ENCODE results near the gene PREPL. TPM values are rescaled to one million over a fixed set of nuclear protein-coding genes. Genes with fewer than 3 reads are reported as not detected.

The PREPL gene
- total RNA-seq, 2 experiments from 2014 or later = 30.0 to 31.4 TPM

DNA sequence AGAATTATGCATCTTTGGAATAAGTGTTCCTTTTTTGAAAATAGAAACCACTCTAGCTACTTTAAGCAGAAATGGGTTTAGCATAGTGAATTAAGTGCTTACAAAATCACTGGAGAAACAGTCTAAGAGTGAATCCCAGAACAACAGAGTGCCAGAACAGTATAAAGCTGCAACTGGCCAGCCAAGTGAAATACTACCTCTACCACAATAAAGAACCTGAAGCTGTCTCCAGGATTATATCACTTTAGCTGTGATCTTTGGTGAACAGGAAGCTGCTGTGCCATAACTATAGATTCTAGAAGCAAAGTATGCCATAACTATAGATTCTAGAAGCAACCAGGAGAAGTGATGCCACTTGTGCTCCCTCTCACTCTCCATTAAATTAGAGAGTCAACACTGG, 8.1 kb upstream of the PREPL start:
- no peak overlapping the region for H3K4me3 Mint-ChIP-seq

DNA sequence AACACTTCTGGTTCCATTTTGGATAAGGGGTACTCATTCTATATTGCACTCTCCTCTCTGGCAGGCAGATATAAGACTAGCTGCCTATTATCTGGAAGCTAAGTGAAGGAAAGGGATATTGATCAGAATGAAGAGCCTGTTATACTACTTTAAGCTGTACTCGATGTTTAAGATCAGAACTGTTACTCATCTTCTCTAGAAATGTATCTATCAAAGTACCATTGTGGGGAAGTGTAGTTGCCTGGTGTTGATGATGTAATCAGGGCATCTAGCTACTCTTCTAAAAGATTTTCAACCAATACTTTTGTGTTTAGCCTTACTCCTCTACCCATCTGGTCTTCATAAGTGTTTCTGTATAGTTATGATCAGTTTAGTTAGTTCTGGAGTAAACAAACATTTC, 6.3 kb upstream of the PREPL start:
- Mint-ChIP-seq H3K36me3 (ENCODE audit: low read depth) (peaks cover 6% of the 10 kb centered on the region), H3K4me3 (no peak overlapping the region), H3K4me1 (ENCODE audit: low read depth) (peaks cover 52% of the 10 kb centered on the region), H3K27me3 (no peaks in the 10 kb centered on the region), H3K9me3 (no peaks in the 10 kb centered on the region), H3K27ac (no peak overlapping the region)
- H3K4me3 ChIP-seq (ENCODE audit: low read length) = no peak overlapping the region
- no peak for ATAC-seq (ENCODE audit: poor library complexity)
- no peaks in the 10 kb centered on the region for H3K27me3 ChIP-seq (ENCODE audit: control insufficient read depth in 1 of 2, insufficient read depth in 2 of 2, low read length in 2 of 2)
- no peaks in the 10 kb centered on the region for H3K9me3 ChIP-seq (ENCODE audit: control insufficient read depth in 1 of 2, insufficient read depth in 1 of 2, low read length in 2 of 2)
- no peak for DNase-seq
- TF ChIP-seq, protein P1, sequence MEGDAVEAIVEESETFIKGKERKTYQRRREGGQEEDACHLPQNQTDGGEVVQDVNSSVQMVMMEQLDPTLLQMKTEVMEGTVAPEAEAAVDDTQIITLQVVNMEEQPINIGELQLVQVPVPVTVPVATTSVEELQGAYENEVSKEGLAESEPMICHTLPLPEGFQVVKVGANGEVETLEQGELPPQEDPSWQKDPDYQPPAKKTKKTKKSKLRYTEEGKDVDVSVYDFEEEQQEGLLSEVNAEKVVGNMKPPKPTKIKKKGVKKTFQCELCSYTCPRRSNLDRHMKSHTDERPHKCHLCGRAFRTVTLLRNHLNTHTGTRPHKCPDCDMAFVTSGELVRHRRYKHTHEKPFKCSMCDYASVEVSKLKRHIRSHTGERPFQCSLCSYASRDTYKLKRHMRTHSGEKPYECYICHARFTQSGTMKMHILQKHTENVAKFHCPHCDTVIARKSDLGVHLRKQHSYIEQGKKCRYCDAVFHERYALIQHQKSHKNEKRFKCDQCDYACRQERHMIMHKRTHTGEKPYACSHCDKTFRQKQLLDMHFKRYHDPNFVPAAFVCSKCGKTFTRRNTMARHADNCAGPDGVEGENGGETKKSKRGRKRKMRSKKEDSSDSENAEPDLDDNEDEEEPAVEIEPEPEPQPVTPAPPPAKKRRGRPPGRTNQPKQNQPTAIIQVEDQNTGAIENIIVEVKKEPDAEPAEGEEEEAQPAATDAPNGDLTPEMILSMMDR (IDR thresholded peaks at IDR 0.05) = no peak
- peaks cover 10% of the 10 kb centered on the region for H3K4me1 ChIP-seq (ENCODE audit: insufficient read depth, low read length)
- ChIA-PET POLR2A (no interaction called here), CTCF (interaction anchor here (1.0 to 1.8 kb wide), 3 partner anchors 8 to 22 kb away, joined by 3 to 4 read pairs (median 3); no protein-coding TSS in a partner anchor)
- H3K27ac ChIP-seq (ENCODE audit: low read depth in 1 of 2, low read length in 2 of 2) = no peak overlapping the region
- intact Hi-C loops (cut with DNase I, micrococcal nuclease) = loop anchor here in 1 of 2 experiments (10.0 kb wide), 4 partner anchors 593 to 1563 kb away; partner anchors contain the start of genes DYNC2LI1 and THADA
- H3K36me3 ChIP-seq (ENCODE audit: insufficient read depth, low read length) = no peaks in the 10 kb centered on the region

More for the DNA sequence above, 8.1 kb upstream of the PREPL start:
- H3K4me1 ChIP-seq (ENCODE audit: insufficient read depth, low read length) = no peaks in the 10 kb centered on the region
- Mint-ChIP-seq H3K4me1 (ENCODE audit: low read depth) (peaks cover 41% of the 10 kb centered on the region), H3K36me3 (ENCODE audit: low read depth) (peaks cover 18% of the 10 kb centered on the region), H3K27ac (no peak overlapping the region), H3K27me3 (no peaks in the 10 kb centered on the region), H3K9me3 (no peaks in the 10 kb centered on the region)
- ChIA-PET POLR2A (interaction anchor here (1.2 to 1.5 kb wide), 2 partner anchors 8 to 202 kb away, joined by 3 to 9 read pairs; partner anchors contain the start of genes CAMKMT and PREPL), CTCF (no interaction called here)
- no peaks in the 10 kb centered on the region for H3K9me3 ChIP-seq (ENCODE audit: control insufficient read depth in 1 of 2, insufficient read depth in 1 of 2, low read length in 2 of 2)
- H3K27me3 ChIP-seq (ENCODE audit: control insufficient read depth in 1 of 2, insufficient read depth in 2 of 2, low read length in 2 of 2) = no peaks in the 10 kb centered on the region
- no peak overlapping the region for H3K27ac ChIP-seq (ENCODE audit: low read depth in 1 of 2, low read length in 2 of 2)
- TF ChIP-seq, protein P1 (IDR thresholded peaks at IDR 0.05) = no peak
- intact Hi-C loops (cut with DNase I, micrococcal nuclease) = loop anchor here in 1 of 2 experiments (10.0 kb wide), 4 partner anchors 595 to 1565 kb away; partner anchors contain the start of genes DYNC2LI1 and THADA
- no peak for DNase-seq
- no peak overlapping the region for H3K4me3 ChIP-seq (ENCODE audit: low read length)
- no peak for ATAC-seq (ENCODE audit: poor library complexity)
- H3K36me3 ChIP-seq (ENCODE audit: insufficient read depth, low read length) = no peaks in the 10 kb centered on the region

DNA sequence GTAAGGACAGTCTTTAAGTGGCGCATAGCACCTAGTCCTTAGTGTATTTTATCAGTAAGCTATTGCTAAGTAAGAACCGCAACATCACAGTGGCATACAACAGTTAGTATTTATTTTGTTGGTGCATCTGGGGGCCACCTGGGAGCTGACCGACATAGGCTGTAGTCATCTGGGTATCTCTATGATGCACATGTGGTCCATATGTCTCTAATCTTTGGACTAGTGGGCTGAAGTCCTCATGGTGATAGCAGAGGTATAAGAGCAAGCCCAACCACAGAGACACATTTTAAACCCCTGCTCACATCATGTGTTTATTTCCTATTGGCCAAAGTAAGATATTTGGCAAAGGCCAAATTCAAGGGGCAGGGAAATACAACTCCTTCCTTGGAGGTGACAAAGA, 3.3 kb upstream of the PREPL start:
- POLR2A ChIA-PET = no interaction called here
- CTCF ChIA-PET = no interaction called here
- TF ChIP-seq, protein P1 (IDR thresholded peaks at IDR 0.05) = no peak
- Mint-ChIP-seq H3K4me3 (peak overlapping the region; percentile 74), H3K9me3 (no peaks in the 10 kb centered on the region), H3K27me3 (no peaks in the 10 kb centered on the region), H3K27ac (peak overlapping the region; percentile 59), H3K4me1 (ENCODE audit: low read depth) (peaks cover 60% of the 10 kb centered on the region), H3K36me3 (ENCODE audit: low read depth) (peaks cover 21% of the 10 kb centered on the region)
- H3K4me1 ChIP-seq (ENCODE audit: insufficient read depth, low read length) = peaks cover 19% of the 10 kb centered on the region
- DNase-seq (no peak), ATAC-seq (ENCODE audit: poor library complexity) (no peak)
- no peak overlapping the region for H3K4me3 ChIP-seq (ENCODE audit: low read length)
- no peaks in the 10 kb centered on the region for H3K27me3 ChIP-seq (ENCODE audit: control insufficient read depth in 1 of 2, insufficient read depth in 2 of 2, low read length in 2 of 2)
- H3K36me3 ChIP-seq (ENCODE audit: insufficient read depth, low read length) = no peaks in the 10 kb centered on the region
- H3K9me3 ChIP-seq (ENCODE audit: control insufficient read depth in 1 of 2, insufficient read depth in 1 of 2, low read length in 2 of 2) = no peaks in the 10 kb centered on the region
- intact Hi-C loops (cut with DNase I, micrococcal nuclease) = loop anchor here (5.0 to 10.0 kb wide), 6 partner anchors 117 to 1560 kb away; partner anchors contain the start of genes DYNC2LI1 (in 1 of the 2), PPM1B (in 1 of the 2) and THADA (in 1 of the 2)
- H3K27ac ChIP-seq (ENCODE audit: low read depth in 1 of 2, low read length in 2 of 2) = no peak overlapping the region

Measured in CD4-positive, alpha-beta T cell (primary cell).